GM19452 (cell line): Measurements from ENCODE around the gene TOM1L2.
"Not testable (repeated sequence)": the region's sequence is repeated elsewhere in the genome, so short reads cannot be mapped to it uniquely, and the experiment has no call there.

ENCODE experiments used
- ATAC-seq: cut with Tn5 transposase; IDR thresholded peaks from one replicate; pipeline ENCODE4 v1.9.1; 2021; ENCODE audit not compliant: unreplicated experiment

The TOM1L2 gene

DNA sequence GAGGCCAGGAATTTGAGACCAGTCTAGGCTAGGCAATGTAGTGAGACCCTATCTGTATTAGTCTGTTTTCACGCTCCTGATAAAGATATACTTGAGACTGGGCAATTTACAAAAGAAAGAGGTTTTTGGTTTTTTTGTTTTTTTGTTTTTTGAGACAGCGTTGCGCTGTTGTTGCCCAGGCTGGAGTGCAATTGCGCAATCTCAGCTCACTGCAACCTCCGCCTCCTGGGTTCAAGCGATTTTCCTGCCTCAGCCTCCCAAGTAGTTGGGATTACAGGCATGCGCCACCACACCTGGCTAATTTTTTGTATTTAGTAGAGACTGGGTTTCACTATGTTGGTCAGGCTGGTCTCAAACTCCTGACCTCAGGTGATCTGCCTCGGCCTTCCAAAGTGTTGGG, 23.7 kb upstream of the TOM1L2 start:
- ATAC-seq = not testable (repeated sequence)

DNA sequence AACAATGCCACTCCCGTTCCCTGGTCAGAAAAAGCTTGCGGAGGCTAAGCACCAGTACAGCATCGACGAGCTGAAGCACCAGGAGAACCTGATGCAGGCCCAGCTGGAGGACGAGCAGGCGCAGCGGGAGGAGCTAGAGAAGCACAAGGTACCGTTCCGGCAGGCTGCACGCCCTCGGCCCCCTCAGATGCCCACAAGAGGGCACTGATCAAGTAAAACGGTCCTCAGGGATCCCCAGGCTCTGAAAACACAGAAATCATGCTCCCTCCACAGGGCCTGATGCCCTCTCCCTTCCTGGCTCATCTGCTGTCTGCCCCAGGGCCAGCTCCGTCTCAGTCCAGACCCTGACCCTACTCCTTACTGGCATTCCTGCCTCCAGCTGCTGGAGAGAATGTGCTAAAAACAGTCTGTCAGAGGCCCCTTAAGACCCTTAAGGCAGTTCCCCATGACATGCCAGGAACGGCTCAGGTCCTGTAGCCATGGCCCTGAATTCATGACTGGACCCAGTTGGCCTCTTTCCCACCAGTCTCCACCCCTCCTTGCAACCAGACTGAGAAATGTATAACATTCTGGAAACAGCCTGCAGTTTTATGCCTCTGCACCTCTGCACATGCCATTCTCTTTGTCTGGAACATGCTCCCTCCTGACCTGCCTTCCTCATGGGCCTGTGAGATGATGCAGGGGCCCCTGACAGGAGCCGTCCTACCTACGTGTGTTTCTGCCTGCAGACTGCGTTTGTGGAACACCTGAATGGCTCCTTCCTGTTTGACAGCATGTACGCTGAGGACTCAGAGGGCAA, 22.3 kb upstream of the TOM1L2 start:
- ATAC-seq = no peak

DNA sequence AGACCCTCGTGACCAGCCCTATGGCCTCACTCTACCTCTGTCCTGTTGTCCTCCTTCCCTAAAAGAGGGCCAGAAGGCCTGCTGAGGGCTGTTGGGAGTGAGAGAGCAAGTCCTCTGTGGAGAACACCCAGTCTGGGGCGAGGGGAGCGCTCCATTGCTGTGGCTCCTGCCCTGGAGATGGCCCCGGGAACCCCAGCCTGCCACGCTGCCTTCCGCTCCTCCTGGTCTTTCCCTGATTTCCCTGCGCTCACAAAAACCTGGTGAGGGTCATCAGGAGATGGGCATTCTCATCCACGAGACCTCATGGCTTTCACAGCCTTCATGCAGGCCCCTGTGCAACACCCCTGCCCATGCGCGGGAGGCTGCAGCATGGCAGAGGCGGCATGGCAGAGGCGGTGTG, 21.7 kb upstream of the TOM1L2 start:
- ATAC-seq = no peak

DNA sequence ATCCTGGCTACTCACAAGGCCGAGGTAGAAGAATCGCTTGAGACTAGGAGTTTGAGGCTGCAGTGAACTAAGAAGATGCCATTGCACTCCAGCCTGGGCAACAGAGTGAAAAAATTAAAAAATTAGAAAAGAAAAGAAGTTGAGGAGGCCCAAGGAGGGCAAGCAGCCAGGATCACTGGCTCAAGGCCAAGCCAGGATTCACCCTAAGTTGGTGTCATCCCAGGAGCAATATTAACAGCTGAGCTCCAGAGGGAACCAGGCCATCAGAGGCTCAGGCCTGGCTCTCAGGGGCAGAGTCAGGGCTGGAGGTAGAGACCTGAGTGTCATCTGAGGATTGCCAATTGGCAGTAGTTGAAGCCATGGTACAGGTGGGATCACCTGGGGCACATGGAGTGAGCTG, 21.2 kb upstream of the TOM1L2 start:
- ATAC-seq = no peak

DNA sequence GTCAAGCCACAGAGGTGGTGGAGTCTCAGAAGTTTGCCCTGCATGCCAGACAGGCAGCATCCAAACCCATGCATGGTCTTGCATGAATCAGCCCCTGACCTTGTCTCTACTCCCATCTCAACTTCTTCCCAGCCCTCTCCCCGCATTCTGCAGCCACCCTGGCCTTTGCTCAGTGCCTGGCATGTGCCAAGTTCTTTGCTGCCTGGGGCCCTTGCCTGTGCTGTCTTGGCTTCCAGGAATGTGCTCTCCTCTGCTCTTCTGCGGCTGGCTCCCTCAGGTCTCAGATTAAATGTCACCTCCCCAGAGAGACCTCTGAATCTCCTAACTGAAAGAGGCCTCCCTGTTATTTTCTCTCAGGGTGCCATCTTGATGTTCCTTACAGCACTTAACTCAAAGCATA, 18.1 kb upstream of the TOM1L2 start:
- no peak for ATAC-seq

DNA sequence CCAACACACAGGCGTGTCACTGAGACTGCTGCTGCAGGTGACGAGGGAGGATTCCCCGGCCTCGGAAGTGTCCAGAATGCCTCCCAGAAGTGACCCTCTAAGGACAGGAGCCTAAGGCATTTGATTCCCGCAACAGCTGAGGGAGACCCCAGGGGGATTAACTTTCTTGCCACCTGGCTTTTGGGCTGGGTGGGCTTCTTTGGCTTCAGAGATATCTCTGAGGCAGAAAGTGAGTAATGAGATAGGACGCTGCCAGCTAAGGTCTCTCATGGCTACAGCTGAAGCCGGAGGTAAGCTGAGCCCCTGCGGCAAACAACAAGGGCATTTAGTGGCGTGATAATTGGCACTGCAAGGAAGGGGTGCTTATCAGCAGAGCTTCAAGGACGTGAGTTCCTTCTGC, 17.4 kb upstream of the TOM1L2 start:
- no peak for ATAC-seq

DNA sequence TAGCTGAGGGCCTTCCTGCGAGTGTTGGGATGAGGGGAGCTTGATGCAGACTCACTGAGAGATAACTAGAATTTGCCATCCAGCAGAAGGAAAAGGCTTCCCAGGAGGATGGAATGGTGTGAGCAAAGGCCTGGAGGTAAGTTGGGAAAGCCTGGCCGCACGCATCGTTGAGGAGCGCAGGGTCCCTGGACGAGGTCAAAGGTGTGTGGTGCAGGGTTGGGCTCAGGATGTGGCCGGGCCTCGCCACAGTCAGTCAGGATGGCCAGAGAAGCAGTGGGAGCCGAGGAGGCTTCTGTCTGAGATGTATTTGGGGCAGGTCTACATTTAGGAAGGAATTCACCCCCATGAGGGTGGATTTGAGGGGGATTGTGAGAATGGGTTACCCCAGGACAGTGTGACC, 16.9 kb upstream of the TOM1L2 start:
- no peak for ATAC-seq

DNA sequence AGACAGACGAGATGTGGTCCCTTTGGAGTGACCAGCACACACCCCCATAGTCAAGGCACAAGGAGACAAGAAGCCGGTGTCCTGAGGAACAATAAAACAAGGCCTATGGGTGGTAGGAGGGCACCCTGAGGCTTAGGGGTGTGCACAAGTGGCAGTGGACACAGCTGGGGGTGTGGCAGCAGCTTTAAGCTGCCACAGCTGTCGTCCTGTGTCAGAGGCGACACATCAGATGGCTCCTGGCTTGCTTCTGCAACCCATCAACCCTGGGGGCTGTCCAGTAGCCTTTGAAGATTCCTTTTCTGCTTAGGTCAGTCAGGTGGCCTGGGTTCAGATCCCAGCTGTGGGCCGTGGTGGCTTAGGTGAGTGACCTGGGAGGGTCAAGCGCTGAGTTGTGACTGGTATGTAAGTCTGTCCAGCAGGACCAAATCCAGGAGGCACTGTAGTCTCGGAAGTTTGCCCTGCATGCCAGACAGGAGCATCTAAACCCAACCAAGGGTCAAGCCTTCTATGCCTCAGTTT, 16.3 kb upstream of the TOM1L2 start:
- no peak for ATAC-seq

DNA sequence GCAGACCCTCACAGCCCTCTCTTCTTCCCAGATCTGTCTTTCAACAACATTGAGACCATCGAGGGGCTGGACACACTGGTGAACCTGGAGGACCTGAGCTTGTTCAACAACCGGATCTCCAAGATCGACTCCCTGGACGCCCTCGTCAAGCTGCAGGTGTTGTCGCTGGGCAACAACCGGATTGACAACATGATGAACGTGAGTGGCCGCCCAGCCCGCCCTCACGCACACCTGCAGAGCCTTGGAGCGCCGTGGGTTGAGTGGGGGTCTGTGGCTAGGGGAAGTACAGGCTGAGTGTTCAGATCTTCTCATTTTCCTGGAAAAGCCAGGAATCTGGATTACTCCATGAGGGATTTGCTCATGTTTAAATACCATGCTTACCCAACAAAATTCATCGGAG, 15.7 kb upstream of the TOM1L2 start:
- ATAC-seq = no peak

DNA sequence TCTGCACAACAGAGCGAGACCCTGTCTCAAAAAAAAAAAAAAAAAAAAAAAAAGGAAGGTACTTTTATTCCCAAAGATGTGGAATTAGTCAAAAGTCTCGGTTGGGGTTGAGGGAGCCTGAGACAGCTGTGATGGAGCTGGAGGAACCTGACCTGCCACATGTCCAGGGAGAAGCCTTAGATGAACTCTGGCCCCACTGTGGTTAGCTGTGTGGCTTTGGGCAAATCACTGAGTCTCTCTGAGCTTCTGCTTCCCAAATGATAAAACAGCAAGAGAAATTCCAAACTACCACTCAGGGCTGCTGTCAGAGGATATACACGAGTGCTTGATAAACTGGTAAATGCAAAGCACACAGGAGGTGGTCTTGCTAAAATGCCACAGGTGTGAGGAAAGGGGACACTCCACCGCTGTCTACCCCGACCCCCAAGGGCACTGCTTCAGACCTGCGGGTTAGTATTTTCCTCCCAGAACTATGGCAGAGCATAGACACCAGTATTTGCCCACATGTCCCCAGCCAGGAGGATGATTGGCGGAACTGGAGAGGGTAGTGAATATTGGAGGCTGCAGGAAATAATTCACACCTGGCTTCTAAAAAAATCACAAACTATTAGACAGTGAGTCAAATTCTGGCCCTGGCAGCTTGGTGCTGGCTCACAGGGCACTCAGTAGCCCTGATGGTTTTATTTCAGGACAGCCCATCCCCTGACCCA, 15.1 kb upstream of the TOM1L2 start:
- ATAC-seq = no peak

DNA sequence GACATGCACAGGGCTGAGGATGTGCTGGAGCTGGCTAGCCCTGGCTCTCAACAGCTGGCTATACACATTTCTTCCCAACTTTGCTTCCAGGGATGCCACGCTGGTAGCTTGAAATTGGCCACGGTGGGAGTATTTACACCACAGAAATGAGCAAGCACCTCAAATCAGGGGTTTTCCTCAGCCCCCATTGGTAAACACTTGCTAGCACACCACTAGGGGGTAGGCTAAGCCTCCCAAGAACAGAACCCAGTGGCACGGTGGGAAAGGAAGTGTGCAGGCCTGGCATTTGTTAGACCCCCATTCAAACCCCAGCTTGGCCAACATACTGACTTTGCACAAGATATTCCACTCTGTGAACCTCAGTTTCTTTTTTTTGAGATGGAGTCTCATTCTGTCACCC, 13.4 kb upstream of the TOM1L2 start:
- no peak for ATAC-seq

DNA sequence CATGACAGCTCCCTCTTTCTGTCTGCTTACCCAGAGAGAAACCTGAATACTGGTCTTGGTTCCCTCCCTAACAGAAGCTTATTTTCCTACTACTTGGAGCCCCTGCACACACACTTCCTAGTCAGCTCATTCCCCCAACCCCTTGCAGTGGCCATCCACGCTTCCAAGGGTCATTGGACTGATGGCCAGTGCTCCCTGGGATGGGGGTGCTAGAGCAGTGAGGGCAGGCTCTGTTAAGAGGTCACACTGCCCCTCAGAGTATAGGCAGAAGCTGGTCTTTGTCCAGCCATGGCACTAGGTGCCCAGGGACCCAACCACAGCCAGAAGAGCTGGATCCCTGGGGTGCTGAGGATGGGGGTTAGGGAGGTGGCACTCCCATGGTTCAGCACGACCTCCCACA, 13.0 kb upstream of the TOM1L2 start:
- ATAC-seq = no peak

DNA sequence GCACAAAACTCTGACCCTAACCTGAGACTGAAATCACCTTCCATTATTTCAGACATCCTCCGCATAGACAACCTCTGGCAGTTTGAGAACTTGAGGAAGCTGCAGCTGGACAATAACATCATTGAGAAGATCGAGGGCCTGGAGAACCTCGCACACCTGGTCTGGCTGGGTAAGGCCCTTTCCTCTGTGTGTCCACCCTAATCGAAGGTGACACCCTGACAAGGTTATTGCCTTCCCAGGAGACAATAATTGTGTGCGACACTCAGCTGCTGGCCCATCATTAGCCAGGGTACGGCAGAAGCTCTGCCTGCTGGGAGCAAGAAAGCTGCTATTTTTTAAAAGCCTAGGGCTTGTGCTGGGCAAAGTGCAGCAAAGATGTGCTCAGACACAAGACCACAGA, 11.6 kb upstream of the TOM1L2 start:
- no peak for ATAC-seq

DNA sequence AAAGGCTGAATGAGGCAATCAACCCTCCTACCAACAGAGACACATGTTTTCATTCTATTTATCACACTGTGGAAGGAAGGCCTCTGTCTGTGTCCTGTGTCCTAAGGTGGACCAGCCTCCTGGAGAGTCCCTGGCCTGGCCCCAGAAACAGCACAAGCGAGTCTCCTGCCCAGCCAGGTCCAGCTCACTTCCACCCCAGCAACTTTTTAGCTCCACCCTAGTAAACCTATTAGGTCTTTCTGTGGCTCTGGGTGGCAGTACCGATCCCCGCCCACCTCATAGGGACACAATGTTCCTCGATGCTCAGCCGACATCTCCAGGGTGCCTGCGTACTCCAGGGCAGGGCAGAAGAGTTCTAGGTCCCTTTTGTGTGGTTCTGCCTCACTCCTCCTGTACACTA, 11.2 kb upstream of the TOM1L2 start:
- no peak for ATAC-seq

DNA sequence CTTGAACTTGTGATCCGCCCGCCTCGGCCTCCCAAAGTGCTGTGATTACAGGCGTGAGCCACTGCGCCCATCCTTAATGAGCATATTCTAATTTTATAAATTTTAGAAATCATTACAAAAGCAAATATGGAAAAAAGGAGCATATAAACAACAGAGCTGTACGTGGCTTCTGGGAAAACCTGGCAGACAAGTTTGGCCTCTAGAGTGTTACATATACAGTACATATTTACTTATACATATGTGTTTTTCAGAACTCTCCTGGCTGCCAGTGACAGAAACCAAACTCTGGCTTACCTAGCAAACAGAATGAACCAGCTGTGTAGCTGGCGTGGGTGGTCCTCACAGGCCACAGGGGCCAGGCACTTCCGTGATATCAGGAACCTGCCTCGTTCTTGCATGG, 10.6 kb upstream of the TOM1L2 start:
- no peak for ATAC-seq

DNA sequence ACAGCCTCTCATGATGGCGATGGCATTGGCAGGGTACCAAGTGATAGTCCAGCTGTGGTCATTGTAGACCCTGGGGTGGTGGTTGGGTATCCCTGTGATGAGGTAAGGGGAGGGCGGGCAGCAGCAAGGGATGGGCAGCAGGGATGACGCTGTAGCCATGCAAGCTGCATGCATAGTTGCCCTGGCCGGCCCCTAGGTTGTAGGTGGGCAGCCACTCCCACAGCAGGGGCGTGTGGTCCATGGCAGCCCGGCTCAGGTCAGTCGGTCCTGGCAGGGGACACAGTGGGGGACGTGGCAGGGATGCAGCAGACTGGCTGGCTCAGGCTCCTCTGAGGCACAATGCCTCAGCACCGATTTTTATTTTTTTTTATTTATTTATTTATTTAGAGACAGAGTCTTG, 9.1 kb upstream of the TOM1L2 start:
- no peak for ATAC-seq

DNA sequence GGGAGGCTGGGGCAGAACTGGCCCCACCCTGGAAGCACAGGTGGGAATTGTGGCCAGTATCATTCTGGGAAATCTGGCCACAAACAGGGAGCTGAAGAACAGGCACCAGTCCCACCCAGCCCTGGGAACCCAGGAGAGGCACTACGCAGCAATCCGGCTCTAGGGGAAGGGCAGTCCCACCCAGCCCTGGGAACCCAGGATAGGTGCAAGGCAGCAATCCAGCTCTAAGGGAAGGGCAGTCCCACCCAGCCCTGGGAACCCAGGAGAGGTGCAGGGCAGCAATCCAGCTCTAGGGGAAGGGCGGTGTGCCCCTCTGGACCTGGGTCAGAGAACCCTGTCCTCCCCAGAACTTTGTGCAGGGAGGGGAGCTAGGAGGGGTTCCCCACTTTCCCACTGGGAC, 7.6 kb upstream of the TOM1L2 start:
- no peak for ATAC-seq

DNA sequence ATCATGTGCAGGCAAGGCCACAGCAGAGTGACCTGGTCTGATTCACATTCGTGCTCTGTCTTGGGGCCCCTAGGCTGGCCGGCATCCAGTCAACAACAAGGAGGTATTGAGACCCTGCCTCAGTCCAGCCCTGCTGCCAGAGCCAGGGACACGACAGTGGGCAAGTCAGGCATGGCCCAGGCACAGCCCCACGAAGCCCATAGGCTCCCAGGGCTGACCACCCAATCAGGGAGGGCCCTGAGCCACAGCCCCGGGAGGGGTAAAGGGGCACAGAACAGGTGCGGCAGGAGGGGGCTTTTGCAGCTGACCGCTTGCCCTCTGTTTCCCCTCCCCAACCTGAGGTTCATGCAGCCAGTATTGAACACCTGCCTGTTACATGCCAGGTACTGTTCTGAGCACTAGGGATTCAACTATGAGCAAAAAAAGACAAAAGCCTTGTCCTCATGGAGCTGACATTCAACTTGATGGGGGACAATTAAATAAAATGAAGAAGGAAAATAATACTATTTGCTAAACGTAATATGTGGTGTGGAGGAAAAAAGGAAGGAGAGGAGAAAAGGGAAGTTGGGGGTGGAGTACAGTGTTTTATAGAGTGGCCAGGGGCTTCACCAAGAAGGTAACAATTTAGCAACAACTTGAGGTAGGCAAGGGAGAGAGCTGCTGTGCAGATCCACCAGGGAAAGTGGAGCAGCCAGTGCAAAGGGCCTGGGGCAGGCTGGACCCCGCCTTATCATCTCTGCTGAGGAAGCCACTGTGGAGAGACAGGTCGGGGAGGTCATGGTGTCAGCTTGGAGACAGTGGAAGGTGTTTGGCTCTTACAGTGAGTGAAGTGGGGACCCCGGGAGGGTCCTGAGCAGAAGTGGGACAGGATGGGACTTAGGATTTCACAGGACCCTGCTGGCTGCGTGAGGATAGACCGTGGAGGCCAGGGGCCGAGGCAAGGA, 6.6 kb upstream of the TOM1L2 start:
- no peak for ATAC-seq

DNA sequence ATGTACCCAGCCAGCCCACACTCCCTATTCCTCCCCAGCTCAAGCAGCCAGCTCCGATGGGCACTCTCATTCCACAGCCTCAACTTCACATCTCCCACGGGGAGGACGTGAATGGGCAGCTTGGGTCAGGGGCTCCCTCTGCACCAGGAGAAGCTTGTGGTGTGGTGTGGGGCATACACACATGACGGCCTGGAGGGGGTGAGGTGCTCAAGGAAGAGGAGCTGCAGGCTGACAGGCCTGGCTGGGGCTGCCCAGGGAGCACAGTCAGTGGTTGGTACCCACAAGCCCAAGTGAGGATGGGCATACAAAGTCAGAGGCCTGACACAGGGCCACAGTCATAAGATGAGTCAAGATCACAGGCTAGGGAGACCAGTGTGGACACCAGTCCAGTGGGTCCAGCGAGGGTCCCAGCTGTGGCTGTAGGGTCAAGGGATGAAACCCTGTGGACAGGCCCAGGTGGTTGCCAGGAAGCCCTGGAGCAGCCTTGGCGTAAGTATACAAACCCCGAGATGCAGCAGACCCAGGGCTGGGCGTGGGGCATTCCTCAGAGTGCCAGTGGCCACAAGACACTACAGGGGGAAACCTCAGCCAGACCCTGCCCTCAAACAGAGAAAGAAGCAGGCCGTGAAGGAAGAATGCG, 4.9 kb upstream of the TOM1L2 start:
- ATAC-seq = no peak

DNA sequence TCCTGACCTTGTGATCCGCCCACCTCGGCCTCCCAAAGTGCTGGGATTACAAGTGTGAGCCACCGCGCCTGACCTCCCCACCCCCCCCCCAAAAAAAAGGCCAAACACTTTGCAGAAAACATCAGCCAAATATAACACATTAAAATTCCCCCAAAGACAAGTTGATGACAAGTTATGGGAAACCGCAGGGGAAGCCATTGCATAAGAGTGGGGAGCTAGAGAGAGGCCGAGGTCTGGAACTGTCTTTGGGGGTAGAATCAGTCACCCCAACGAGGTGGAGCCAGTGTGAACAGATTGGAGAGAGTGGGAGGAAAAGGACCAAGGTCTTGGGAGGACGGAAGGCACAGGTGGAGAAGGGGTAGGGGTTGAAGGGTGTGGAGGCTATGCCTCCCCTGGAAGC, 3.2 kb upstream of the TOM1L2 start:
- no peak for ATAC-seq

DNA sequence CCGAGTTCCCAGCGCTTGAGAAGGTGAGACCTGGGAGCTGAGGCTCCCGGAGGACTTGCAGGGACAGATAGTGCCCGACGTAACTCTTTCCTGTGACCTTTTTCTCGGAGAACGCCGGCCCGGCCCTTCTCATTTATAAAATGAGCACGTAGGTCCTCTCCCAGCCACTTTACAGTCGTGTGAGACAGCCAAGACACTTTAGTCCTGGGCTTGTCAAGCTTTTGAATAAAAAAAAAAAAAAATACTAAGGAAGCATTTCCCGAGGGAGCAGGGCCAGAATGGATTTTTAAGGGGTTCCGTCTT, 703 bp upstream of the TOM1L2 start:
- peak; percentile 5 for ATAC-seq
